Jurkat, Clone E6-1 (cell line): ENCODE results near the gene FBLN7.
"Not testable (repeated sequence)": the region's sequence is repeated elsewhere in the genome, so short reads cannot be mapped to it uniquely, and the experiment has no call there.

Experiments
- DNase-seq: peaks from one replicate; pipeline ENCODE4 v3.0.0-alpha.2; 2011; ENCODE audit warnings: low read depth, low spot score
- H3K4me3 ChIP-seq: 2 replicates; pipeline ENCODE4 v1.5.1; 2011; ENCODE audit warnings: mild to moderate bottlenecking, low read length, control low read depth, moderate library complexity

FBLN7 gene

DNA sequence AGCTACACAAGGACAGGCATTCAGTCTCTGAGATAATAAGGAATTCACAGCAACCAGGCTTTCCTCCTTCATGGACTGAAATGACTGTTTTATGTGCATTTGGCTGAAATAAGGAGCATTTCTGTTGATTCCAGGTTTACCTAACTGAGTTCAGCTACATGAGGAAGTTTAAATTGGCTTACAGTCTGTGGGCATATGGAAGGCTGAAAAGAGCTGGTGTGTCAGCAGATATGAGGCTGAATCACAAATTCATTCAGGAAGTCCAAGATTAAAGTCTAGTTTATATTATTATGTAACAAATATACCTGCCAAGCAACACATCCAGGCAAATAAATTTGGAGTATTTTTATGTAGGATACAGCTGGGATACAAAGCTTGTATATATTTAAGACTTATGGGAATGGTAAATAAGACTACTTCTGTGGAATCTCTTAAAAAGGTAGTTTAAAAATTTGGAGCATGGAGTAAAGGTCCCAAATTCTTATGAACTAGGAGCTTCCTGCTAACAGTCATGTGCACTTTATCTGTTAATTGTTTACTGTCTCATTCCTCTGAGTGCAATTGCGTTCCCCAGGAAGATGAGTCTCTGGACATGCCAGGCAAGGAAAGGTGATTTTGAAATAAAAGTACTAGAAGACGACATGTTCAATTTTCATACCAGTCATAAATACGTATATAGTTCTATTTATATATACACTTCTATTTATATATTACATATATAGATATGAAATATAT is 63.7 kb downstream of the FBLN7 start:
- H3K4me3 ChIP-seq, result no peak overlapping the region
- no peak for DNase-seq

DNA sequence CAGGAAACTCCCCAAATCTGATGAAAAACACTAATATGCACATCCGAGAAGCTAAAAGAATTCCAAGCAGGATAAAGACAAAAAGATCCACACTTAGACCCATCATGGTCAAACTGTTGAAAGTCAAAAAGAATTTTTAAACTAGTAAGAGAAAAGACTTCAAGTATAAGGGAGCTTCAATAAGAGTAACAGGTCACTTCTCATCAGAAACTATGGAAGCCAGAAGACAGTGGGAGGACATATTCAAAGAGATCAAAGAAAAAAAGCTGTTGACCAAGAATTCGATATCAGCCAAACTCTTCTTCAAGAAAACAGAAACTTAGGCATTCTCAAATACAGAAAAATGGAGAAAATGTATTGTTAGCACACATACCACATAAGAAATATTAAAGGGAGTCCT is 66.2 kb downstream of the FBLN7 start:
- DNase-seq, result no peak
- no peak overlapping the region for H3K4me3 ChIP-seq

DNA sequence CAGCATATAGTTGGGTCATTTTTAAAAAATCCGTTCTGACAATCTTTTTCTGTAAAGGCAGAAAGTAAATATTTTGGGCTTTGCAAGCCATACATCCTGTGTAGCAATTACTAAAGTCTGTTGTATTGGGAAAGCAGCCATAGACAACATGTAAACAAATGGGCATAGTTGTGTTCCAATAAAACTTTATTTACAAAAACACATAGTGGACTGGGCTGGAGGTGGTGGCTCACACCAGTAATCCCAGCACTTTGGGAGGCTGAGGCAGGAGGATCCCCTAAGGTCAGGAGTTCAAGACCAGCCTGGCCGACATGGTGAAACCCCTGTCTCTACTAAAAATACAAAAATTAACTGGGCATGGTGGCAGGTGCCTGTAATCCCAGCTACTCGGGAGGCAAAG is 69.7 kb downstream of the FBLN7 start:
- not testable (repeated sequence) for DNase-seq, H3K4me3 ChIP-seq

- no peak overlapping the region for H3K4me3 ChIP-seq
- no peak for DNase-seq
Measured at GRCh38 chr2:112216167-112216566, 78.0 kb downstream of the FBLN7 start.

DNA sequence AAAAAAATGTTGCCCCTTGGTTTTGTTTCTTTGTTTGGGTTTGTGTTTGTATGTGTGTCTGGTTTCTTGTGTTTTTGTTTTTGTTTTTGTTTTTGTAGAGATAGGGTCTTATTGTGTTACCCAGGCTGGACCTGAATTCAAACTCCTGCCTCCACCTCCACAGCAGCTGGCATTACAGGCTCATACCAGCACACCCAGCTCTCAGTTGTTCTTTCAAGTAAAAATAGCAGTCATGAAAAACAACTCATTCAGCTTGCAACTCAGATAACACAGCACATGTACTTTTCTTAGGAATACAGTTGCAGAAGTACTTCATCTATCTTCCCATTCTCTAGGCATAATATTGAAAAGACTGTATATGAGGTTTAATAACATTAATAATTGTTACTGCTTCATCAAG is 79.7 kb downstream of the FBLN7 start:
- DNase-seq, result no peak
- H3K4me3 ChIP-seq, result no peak overlapping the region

- DNase-seq, result no peak
- H3K4me3 ChIP-seq, result no peak overlapping the region
Measured at GRCh38 chr2:112220186-112220585, 82.0 kb downstream of the FBLN7 start.

- no peak for DNase-seq
- no peak overlapping the region for H3K4me3 ChIP-seq
Measured at GRCh38 chr2:112220831-112221230, 82.6 kb downstream of the FBLN7 start.

DNA sequence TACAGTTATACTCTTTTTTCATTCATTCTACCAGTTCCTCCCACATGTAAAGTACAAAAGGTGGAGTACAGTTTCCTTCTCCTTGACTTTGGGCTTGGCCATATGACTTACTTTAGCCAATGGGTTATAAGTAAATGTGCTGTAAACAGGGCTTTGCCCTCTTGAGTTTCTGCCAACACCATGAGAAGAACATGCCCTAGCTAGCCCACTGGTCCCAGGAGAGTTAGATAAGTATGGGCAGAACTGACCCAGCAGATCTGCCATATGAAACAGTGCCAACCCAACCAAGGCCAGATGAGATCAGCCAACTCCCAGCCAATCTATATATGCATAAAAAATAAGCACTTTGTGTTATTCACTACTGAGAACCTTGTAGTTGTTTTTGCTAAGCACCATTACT is 91.2 kb downstream of the FBLN7 start:
- H3K4me3 ChIP-seq, result no peak overlapping the region
- no peak for DNase-seq

DNA sequence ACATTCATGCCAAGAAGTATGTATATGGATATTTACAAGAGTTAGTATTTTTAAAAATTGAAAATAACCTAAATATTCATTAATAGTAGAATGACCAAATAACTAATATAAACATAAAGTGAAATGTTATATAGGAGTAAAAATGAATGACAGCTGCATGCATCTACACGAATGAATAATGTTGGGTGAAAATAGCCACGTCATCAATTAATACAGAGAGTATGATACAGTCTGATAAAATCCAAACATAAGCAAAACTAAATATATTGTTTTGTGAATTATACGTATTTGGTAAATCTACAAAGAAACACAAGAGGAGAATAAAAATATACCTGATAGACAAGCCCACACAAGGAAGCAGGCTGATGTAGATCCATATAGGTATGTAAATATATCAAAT is 92.2 kb downstream of the FBLN7 start:
- no peak for DNase-seq
- no peak overlapping the region for H3K4me3 ChIP-seq
